Neural progenitor cell (in vitro differentiated cells): ENCODE data around the gene KIF19. TPM values are rescaled to one million over a fixed set of nuclear protein-coding genes. Genes with fewer than 3 reads are reported as not detected.

ENCODE experiments used
- DNase-seq: peaks from one replicate; pipeline ENCODE4 v3.0.0-alpha.2; 2016; ENCODE audit warnings: low spot score
- H2AFZ ChIP-seq: fragments of 200-600 bp; sonication (generic); replicated peaks from 2 replicates; pipeline ENCODE4 v1.6.1; 2016; ENCODE audit warnings: antibody characterized with exemption
- H3F3A ChIP-seq: fragments of 200-600 bp; sonication (generic); 2 replicates; pipeline ENCODE4 v1.6.1; 2016; ENCODE audit warnings: antibody characterized with exemption, low read depth
- H3K27ac ChIP-seq: fragments of 200-600 bp; sonication (generic); 2 replicates; pipeline ENCODE4 v1.5.1; 2016; ENCODE audit warnings: mild to moderate bottlenecking
- H3K27me3 ChIP-seq: fragments of 200-600 bp; sonication (generic); 2 replicates; pipeline ENCODE4 v1.6.1; 2016; ENCODE audit warnings: mild to moderate bottlenecking, moderate library complexity
- H3K36me3 ChIP-seq: fragments of 200-600 bp; sonication (generic); 2 replicates; pipeline ENCODE4 v1.5.1; 2016
- H3K4me1 ChIP-seq: fragments of 200-600 bp; sonication (generic); 2 replicates; pipeline ENCODE4 v1.6.1; 2016; ENCODE audit warnings: mixed run types
- H3K4me2 ChIP-seq: fragments of 200-600 bp; sonication (generic); 2 replicates; pipeline ENCODE4 v1.6.1; 2016
- H3K4me3 ChIP-seq: fragments of 200-600 bp; sonication (generic); 2 replicates; pipeline ENCODE4 v1.5.1; 2016
- H3K79me2 ChIP-seq: fragments of 200-600 bp; sonication (generic); 2 replicates; pipeline ENCODE4 v1.6.1; 2016; ENCODE audit warnings: low read depth
- H3K9ac ChIP-seq: fragments of 200-600 bp; sonication (generic); 2 replicates; pipeline ENCODE4 v1.6.1; 2016
- H3K9me3 ChIP-seq: fragments of 200-600 bp; sonication (generic); 2 replicates; pipeline ENCODE4 v1.5.1; 2016; ENCODE audit warnings: low read depth
- H4K20me1 ChIP-seq: fragments of 200-600 bp; sonication (generic); 2 replicates; pipeline ENCODE4 v1.6.1; 2016; ENCODE audit warnings: low read depth
- H3K27ac Mint-ChIP-seq: 3 replicates; pipeline ENCODE4 v1.8.0; 2021; ENCODE audit warnings: mixed read lengths
- H3K27me3 Mint-ChIP-seq: 2 replicates; pipeline ENCODE4 v1.8.0; 2022; ENCODE audit warnings: low read depth, mild to moderate bottlenecking, inconsistent platforms, moderate library complexity, mixed read lengths; ENCODE audit not compliant: insufficient read depth
- H3K36me3 Mint-ChIP-seq: 3 replicates; pipeline ENCODE4 v1.8.0; 2021; ENCODE audit warnings: mixed read lengths
- H3K4me1 Mint-ChIP-seq: 3 replicates; pipeline ENCODE4 v1.8.0; 2021; ENCODE audit warnings: mixed read lengths
- H3K4me3 Mint-ChIP-seq: 3 replicates; pipeline ENCODE4 v1.8.0; 2021; ENCODE audit warnings: mild to moderate bottlenecking, moderate library complexity, mixed read lengths
- H3K9me3 Mint-ChIP-seq: 3 replicates; pipeline ENCODE4 v1.8.0; 2020; ENCODE audit warnings: mixed read lengths
- EZH2 ChIP-seq: fragments of 200-600 bp; sonication (generic); IDR thresholded peaks from 2 replicates; pipeline ENCODE4 v1.6.1; 2017; ENCODE audit warnings: antibody characterized with exemption, mild to moderate bottlenecking, moderate library complexity
- EZH2phosphoT487 ChIP-seq: fragments of 200-600 bp; sonication (generic); IDR thresholded peaks from 2 replicates; pipeline ENCODE4 v1.6.1; 2017; ENCODE audit warnings: antibody characterized with exemption
- total RNA-seq: library from RNA; depleted of rRNA; stranded (reverse); fragments of >200 nt; gene quantifications from 2 replicates; pipeline ENCODE4 v1.2.3, GENCODE V29; 2015; ENCODE audit warnings: low replicate concordance
- TF ChIP-seq, protein P1 (sequence below): fragments of 200-600 bp; sonication (generic); IDR thresholded peaks from 2 replicates; pipeline ENCODE4 v1.5.1; 2017; ENCODE audit warnings: antibody characterized with exemption, mild to moderate bottlenecking

Gene KIF19
- total RNA-seq, 1 donor from 2014 or later: 0.15 TPM

DNA sequence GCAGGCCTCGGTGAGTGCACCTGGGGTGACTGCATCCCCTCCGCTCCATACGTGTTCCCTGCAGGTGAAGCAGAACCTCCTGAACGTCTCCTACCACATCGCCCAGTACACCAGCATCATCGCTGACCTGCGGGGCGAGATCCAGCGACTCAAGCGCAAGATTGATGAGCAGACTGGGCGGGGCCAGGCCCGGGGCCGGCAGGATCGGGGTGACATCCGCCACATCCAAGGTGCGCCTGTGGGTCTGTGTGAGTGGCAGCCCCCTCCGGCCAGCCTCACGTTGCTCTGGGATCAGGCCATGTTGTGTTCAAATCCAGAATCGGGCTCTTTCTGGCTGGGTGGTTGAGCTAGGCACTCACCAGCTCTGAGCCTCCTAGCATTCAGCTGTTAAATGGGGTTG is 23.1 kb downstream of the KIF19 start:
- Histone ChIP-seq H3K4me1 (peaks cover 4% of the 10 kb centered on the region), H3K4me2 (no peak overlapping the region), H3K27ac (no peak overlapping the region), H3K27me3 (peaks cover 55% of the 10 kb centered on the region), H3K9me3 (no peaks in the 10 kb centered on the region), H3K9ac (no peak overlapping the region), H2AFZ (no peak overlapping the region), H3F3A (no peaks in the 10 kb centered on the region), H3K4me3 (no peak overlapping the region), H3K36me3 (no peaks in the 10 kb centered on the region), H4K20me1 (no peaks in the 10 kb centered on the region), H3K79me2 (no peaks in the 10 kb centered on the region)
- no peak for DNase-seq
- Mint-ChIP-seq H3K4me1 (peaks cover 20% of the 10 kb centered on the region), H3K27me3 (peaks cover 18% of the 10 kb centered on the region), H3K4me3 (no peak overlapping the region), H3K27ac (no peak overlapping the region), H3K36me3 (no peaks in the 10 kb centered on the region), H3K9me3 (no peaks in the 10 kb centered on the region)
- no peak for TF ChIP-seq EZH2
- no peak for TF ChIP-seq EZH2phosphoT487
- TF ChIP-seq, protein P1, sequence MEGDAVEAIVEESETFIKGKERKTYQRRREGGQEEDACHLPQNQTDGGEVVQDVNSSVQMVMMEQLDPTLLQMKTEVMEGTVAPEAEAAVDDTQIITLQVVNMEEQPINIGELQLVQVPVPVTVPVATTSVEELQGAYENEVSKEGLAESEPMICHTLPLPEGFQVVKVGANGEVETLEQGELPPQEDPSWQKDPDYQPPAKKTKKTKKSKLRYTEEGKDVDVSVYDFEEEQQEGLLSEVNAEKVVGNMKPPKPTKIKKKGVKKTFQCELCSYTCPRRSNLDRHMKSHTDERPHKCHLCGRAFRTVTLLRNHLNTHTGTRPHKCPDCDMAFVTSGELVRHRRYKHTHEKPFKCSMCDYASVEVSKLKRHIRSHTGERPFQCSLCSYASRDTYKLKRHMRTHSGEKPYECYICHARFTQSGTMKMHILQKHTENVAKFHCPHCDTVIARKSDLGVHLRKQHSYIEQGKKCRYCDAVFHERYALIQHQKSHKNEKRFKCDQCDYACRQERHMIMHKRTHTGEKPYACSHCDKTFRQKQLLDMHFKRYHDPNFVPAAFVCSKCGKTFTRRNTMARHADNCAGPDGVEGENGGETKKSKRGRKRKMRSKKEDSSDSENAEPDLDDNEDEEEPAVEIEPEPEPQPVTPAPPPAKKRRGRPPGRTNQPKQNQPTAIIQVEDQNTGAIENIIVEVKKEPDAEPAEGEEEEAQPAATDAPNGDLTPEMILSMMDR: no peak

DNA sequence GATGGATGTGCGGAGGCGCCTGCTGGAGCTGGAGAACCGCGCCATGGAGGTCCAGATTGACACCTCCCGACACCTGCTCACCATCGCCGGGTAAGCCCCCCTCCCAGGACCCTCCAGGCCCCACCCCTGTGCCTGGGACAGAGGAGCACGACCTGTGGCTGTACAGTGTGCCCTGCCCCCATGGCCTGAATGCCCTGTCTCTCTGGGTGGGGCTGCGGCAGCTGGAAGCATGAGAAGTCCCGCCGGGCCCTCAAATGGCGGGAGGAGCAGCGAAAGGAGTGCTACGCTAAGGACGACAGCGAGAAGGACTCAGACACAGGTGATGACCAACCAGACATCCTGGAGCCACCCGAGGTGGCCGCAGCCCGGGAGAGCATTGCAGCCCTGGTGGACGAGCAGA is 24.5 kb downstream of the KIF19 start:
- Histone ChIP-seq H3K9me3 (no peaks in the 10 kb centered on the region), H3K9ac (no peak overlapping the region), H3K27ac (no peak overlapping the region), H3K27me3 (peaks cover 64% of the 10 kb centered on the region), H3K4me2 (no peak overlapping the region), H3K79me2 (no peaks in the 10 kb centered on the region), H4K20me1 (no peaks in the 10 kb centered on the region), H3F3A (no peaks in the 10 kb centered on the region), H2AFZ (no peak overlapping the region), H3K36me3 (no peaks in the 10 kb centered on the region), H3K4me1 (peaks cover 4% of the 10 kb centered on the region), H3K4me3 (no peak overlapping the region)
- peak overlapping the region; percentile 62 for H3K27ac Mint-ChIP-seq
- no peaks in the 10 kb centered on the region for H3K9me3 Mint-ChIP-seq
- TF ChIP-seq, protein P1: no peak
- TF ChIP-seq EZH2phosphoT487 (no peak), EZH2 (no peak)
- no peak for DNase-seq
- H3K4me3 Mint-ChIP-seq: no peak overlapping the region
- H3K27me3 Mint-ChIP-seq: peaks cover 17% of the 10 kb centered on the region
- H3K36me3 Mint-ChIP-seq: no peaks in the 10 kb centered on the region
- peaks cover 8% of the 10 kb centered on the region for H3K4me1 Mint-ChIP-seq

DNA sequence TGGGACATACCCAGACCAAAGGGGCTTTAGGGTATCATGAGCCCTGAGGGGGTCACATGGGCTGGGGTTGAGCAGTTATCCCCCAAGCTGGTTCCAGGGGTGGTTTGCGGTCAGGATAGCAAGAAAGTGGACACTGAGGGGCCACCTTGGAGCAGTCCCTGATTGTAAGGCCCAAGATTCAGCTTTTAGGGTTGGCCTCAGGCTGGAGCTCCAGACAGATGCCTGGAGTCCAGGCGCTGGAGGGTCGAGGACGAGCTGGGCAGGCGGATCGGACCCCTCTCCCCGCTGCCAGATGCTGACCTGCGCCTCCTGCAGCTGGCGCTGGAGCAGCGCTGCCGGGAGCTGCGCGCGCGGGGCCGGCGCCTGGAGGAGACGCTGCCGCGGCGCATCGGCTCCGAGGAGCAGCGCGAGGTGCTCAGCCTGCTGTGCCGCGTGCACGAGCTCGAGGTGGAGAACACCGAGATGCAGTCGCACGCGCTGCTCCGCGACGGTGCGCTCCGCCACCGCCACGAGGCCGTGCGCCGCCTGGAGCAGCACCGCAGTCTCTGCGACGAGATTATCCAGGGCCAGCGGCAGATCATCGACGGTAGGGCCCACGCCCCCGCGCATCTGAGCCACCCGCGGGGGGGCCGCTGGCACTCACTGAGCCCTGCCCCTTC is 25.7 kb downstream of the KIF19 start:
- no peak overlapping the region for H3K4me3 Mint-ChIP-seq
- H3K27me3 ChIP-seq: peaks cover 73% of the 10 kb centered on the region

More for the DNA sequence above, 25.7 kb downstream of the KIF19 start:
- Mint-ChIP-seq H3K4me1 (peaks cover 6% of the 10 kb centered on the region), H3K27me3 (peaks cover 17% of the 10 kb centered on the region), H3K36me3 (no peaks in the 10 kb centered on the region), H3K27ac (no peak overlapping the region), H3K9me3 (no peaks in the 10 kb centered on the region)
- Histone ChIP-seq H2AFZ (peak overlapping the region; percentile 73), H3K4me2 (peak overlapping the region; percentile 82), H3K36me3 (no peaks in the 10 kb centered on the region), H3K9ac (no peak overlapping the region), H3K9me3 (no peaks in the 10 kb centered on the region), H4K20me1 (no peaks in the 10 kb centered on the region), H3F3A (no peaks in the 10 kb centered on the region), H3K79me2 (no peaks in the 10 kb centered on the region), H3K4me1 (peaks cover 4% of the 10 kb centered on the region), H3K27ac (no peak overlapping the region), H3K4me3 (peak overlapping the region; percentile 41)
- TF ChIP-seq, protein P1: peak; percentile 53
- TF ChIP-seq EZH2: no peak
- peak; percentile 49 for TF ChIP-seq EZH2phosphoT487
- DNase-seq: peak; percentile 87
